ENCODE results near the gene ZC3H7B. TPM values are rescaled to one million over a fixed set of nuclear protein-coding genes. Genes with fewer than 3 reads are reported as not detected.

The ZC3H7B gene
- polyA plus RNA-seq, 3 donors, result 0.31 to 15.7 (median 0.49) TPM

- Mint-ChIP-seq H3K27me3 (ENCODE audit: low read depth in 3 of 3) (peaks cover 0 to 2% (median 2%) of the 10 kb centered on the region in 3 donors), H3K9me3 (peaks cover 0 to 1% (median 0%) of the 10 kb centered on the region in 7 donors), H3K4me1 (no peaks in the 10 kb centered on the region), H3K4me3 (no peak overlapping the region), H3K36me3 (peaks cover 67 to 97% of the 10 kb centered on the region in 2 donors), H3K27ac (peak overlapping the region in 5 of 7 donors; percentile 1 to 57 (median 33))
- intact Hi-C loops (cut with micrococcal nuclease), result no loop called here
- no peaks in the 10 kb centered on the region for H3K27me3 ChIP-seq (ENCODE audit: control insufficient read depth in 2 of 2, insufficient read depth in 2 of 2, low read length in 2 of 2)
- no peak overlapping the region for H3K9ac ChIP-seq (ENCODE audit: insufficient read depth, low read length, poor library complexity, severe bottlenecking)
- WGBS (ENCODE audit: insufficient coverage), result 97% methylated on average over 9 of the region's 11 CpGs
- no peak overlapping the region for H3K27ac ChIP-seq (ENCODE audit: low read depth in 1 of 2, low read length in 2 of 2)
- H3K4me2 ChIP-seq (replicated peaks; ENCODE audit: extremely low read depth, low read length, poor library complexity, severe bottlenecking), result no peak overlapping the region
- no peak for TF ChIP-seq CTCF (IDR thresholded peaks at IDR 0.05)
- H3K36me3 ChIP-seq (replicated peaks in 1 of 2; ENCODE audit: control insufficient read depth in 1 of 2, insufficient read depth in 2 of 2, low read length in 2 of 2), result peaks cover 86 to 93% of the 10 kb centered on the region in 2 donors
- DNase-seq, result no peak
- H3K79me2 ChIP-seq (ENCODE audit: insufficient read depth, low read length), result no peaks in the 10 kb centered on the region
- H3K9me3 ChIP-seq (replicated peaks in 1 of 2; ENCODE audit: control insufficient read depth in 1 of 2, insufficient read depth in 1 of 2, low read length in 2 of 2), result no peaks in the 10 kb centered on the region
- H3K4me3 ChIP-seq (replicated peaks in 1 of 3; ENCODE audit: low read depth in 2 of 3, low read length in 3 of 3), result no peak overlapping the region
- no peaks in the 10 kb centered on the region for H4K20me1 ChIP-seq (ENCODE audit: insufficient read depth, low read length)
- H2AFZ ChIP-seq (ENCODE audit: insufficient read depth, low read depth, low read length, poor library complexity, severe bottlenecking), result no peak overlapping the region
- H3K4me1 ChIP-seq (ENCODE audit: control insufficient read depth in 1 of 2, insufficient read depth in 2 of 2, low read length in 2 of 2), result no peaks in the 10 kb centered on the region
Observed at GRCh38 chr22:41344189-41344788, 43.0 kb downstream of the ZC3H7B start.

- no peak overlapping the region for H2AFZ ChIP-seq (ENCODE audit: insufficient read depth, low read depth, low read length, poor library complexity, severe bottlenecking)
- H3K27ac ChIP-seq (ENCODE audit: low read depth in 1 of 2, low read length in 2 of 2), result no peak overlapping the region
- H3K36me3 Mint-ChIP-seq, result peaks cover 70 to 98% of the 10 kb centered on the region in 2 donors
- intact Hi-C loops (cut with micrococcal nuclease), result no loop called here
- H3K27me3 Mint-ChIP-seq (ENCODE audit: low read depth in 3 of 3), result peaks cover 0 to 4% (median 2%) of the 10 kb centered on the region in 3 donors
- H3K4me3 ChIP-seq (replicated peaks in 1 of 3; ENCODE audit: low read depth in 2 of 3, low read length in 3 of 3), result no peak overlapping the region
- H3K4me1 ChIP-seq (ENCODE audit: control insufficient read depth in 1 of 2, insufficient read depth in 2 of 2, low read length in 2 of 2), result no peaks in the 10 kb centered on the region
- no peak overlapping the region for H3K27ac Mint-ChIP-seq
- no peak for DNase-seq
- peaks cover 0 to 2% (median 0%) of the 10 kb centered on the region in 7 donors for H3K9me3 Mint-ChIP-seq
- H3K4me3 Mint-ChIP-seq, result no peak overlapping the region
- no peak overlapping the region for H3K4me2 ChIP-seq (replicated peaks; ENCODE audit: extremely low read depth, low read length, poor library complexity, severe bottlenecking)
- TF ChIP-seq CTCF (IDR thresholded peaks at IDR 0.05), result no peak
- no peaks in the 10 kb centered on the region for H4K20me1 ChIP-seq (ENCODE audit: insufficient read depth, low read length)
- H3K79me2 ChIP-seq (ENCODE audit: insufficient read depth, low read length), result no peaks in the 10 kb centered on the region
- H3K9me3 ChIP-seq (replicated peaks in 1 of 2; ENCODE audit: control insufficient read depth in 1 of 2, insufficient read depth in 1 of 2, low read length in 2 of 2), result no peaks in the 10 kb centered on the region
- no peaks in the 10 kb centered on the region for H3K27me3 ChIP-seq (ENCODE audit: control insufficient read depth in 2 of 2, insufficient read depth in 2 of 2, low read length in 2 of 2)
- no peaks in the 10 kb centered on the region for H3K4me1 Mint-ChIP-seq
- WGBS (ENCODE audit: insufficient coverage), result 98% methylated on average over 16 of the region's 24 CpGs
- H3K9ac ChIP-seq (ENCODE audit: insufficient read depth, low read length, poor library complexity, severe bottlenecking), result no peak overlapping the region
- H3K36me3 ChIP-seq (replicated peaks in 1 of 2; ENCODE audit: control insufficient read depth in 1 of 2, insufficient read depth in 2 of 2, low read length in 2 of 2), result peaks cover 86 to 93% of the 10 kb centered on the region in 2 donors
Observed at GRCh38 chr22:41345807-41346335, 44.5 kb downstream of the ZC3H7B start.

Data from CD14-positive monocyte (primary cell).